ENCODE measurements around the gene AKAP13. TPM values are rescaled to one million over a fixed set of nuclear protein-coding genes. Genes with fewer than 3 reads are reported as not detected.

The AKAP13 gene
- total RNA-seq, 1 experiment from 2014 or later: 47.3 TPM

- H3K27ac ChIP-seq (ENCODE audit: insufficient read length, low read depth, low read length): no peak overlapping the region
- Mint-ChIP-seq H3K4me1 (peaks cover 28 to 38% of the 10 kb centered on the region in 2 experiments), H3K9me3 (no peaks in the 10 kb centered on the region), H3K4me3 (no peak overlapping the region), H3K27me3 (ENCODE audit: low read depth) (no peaks in the 10 kb centered on the region), H3K36me3 (ENCODE audit: insufficient read depth in 1 of 3, low read depth in 3 of 3) (peaks cover 2 to 6% (median 4%) of the 10 kb centered on the region in 3 experiments; a peak in 3 of 7 replicates), H3K27ac (no peak overlapping the region)
- H3K14ac ChIP-seq (ENCODE audit: insufficient read depth, low read length): no peak overlapping the region
- no peak overlapping the region for H2AFZ ChIP-seq (ENCODE audit: low read length)
- H4K91ac ChIP-seq (ENCODE audit: insufficient read length, low read depth, low read length): no peak overlapping the region
- no peak overlapping the region for H3K18ac ChIP-seq (ENCODE audit: insufficient read length, low read depth, low read length)
- H2BK120ac ChIP-seq (ENCODE audit: low read depth, low read length, poor library complexity, severe bottlenecking): no peak overlapping the region
- no peak overlapping the region for H4K8ac ChIP-seq (replicated peaks; ENCODE audit: insufficient read length, low read depth, low read length)
- H3K79me1 ChIP-seq (ENCODE audit: insufficient read depth, low read depth, low read length, poor library complexity, severe bottlenecking): no peaks in the 10 kb centered on the region
- no peak overlapping the region for H2AK5ac ChIP-seq (ENCODE audit: insufficient read length, low read length)
- H3K9me3 ChIP-seq (ENCODE audit: control insufficient read depth, low read depth, low read length): no peaks in the 10 kb centered on the region
- H4K5ac ChIP-seq (ENCODE audit: insufficient read length, low read depth, low read length): no peak overlapping the region
- no peak overlapping the region for H3K4ac ChIP-seq (ENCODE audit: low read depth, low read length)
- DNase-seq: no peak
- no peak for TF ChIP-seq CTCF (conservative IDR thresholded peaks at IDR 0.05)
- H3T11ph ChIP-seq (ENCODE audit: low read length): no peak overlapping the region
- no peak overlapping the region for H3K56ac ChIP-seq (ENCODE audit: insufficient read length, low read depth, low read length)
- H3K79me2 ChIP-seq (ENCODE audit: insufficient read depth, low read length): peaks cover 7% of the 10 kb centered on the region; the same call in 1 of the 2 replicates
- no peak overlapping the region for H3K9ac ChIP-seq (ENCODE audit: extremely low read depth, insufficient read length, low read length)
- H2BK20ac ChIP-seq (ENCODE audit: low read depth, low read length, poor library complexity, severe bottlenecking): no peak overlapping the region
- no peak overlapping the region for H2BK5ac ChIP-seq (ENCODE audit: insufficient read length, low read length)
- no peak overlapping the region for H3K4me2 ChIP-seq (ENCODE audit: insufficient read depth, insufficient read length, low read length)
- no peaks in the 10 kb centered on the region for H3K23me2 ChIP-seq (ENCODE audit: insufficient read length, low read depth, low read length, poor library complexity, severe bottlenecking)
- H3K27me3 ChIP-seq (ENCODE audit: insufficient read depth, low read length): no peaks in the 10 kb centered on the region
- H4K20me1 ChIP-seq (ENCODE audit: control insufficient read depth, insufficient read depth, insufficient read length): no peaks in the 10 kb centered on the region
- no peak overlapping the region for H2BK15ac ChIP-seq (ENCODE audit: low read depth, low read length)
- H3K23ac ChIP-seq (ENCODE audit: insufficient read length, low read depth, low read length): no peak overlapping the region
- H3K4me1 ChIP-seq (ENCODE audit: insufficient read depth, low read length): peaks cover 3% of the 10 kb centered on the region; the same call in 1 of the 2 replicates
- no peak overlapping the region for H2BK12ac ChIP-seq (ENCODE audit: insufficient read length, low read depth, low read length)
Measured at GRCh38 chr15:85492406-85492805, 112.0 kb downstream of the AKAP13 start.
